OCI-LY7 (cell line): Measurements from ENCODE around the gene SLC30A9. TPM values are rescaled to one million over a fixed set of nuclear protein-coding genes. Genes with fewer than 3 reads are reported as not detected.

Source experiments
- BruUV-seq: library from RNA; stranded (reverse); fragments of 400-500 nt; replicated peaks from 2 replicates; lab custom pipeline; 2021; lab: Mats Ljungman, UMichigan
- CTCF ChIA-PET: fragments of 300-600 bp; sonication (Branson Sonifier 250); formaldehyde crosslinking; loops from one replicate; lab custom pipeline; 2022; ENCODE audit warnings: antibody characterized with exemption; ENCODE audit not compliant: unreplicated experiment; lab: Charles Lee
- POLR2A ChIA-PET: fragments of 300-600 bp; sonication (Branson Sonifier 250); formaldehyde crosslinking; loops from one replicate; lab custom pipeline; 2022; ENCODE audit warnings: antibody characterized with exemption; lab: Charles Lee
- DNase-seq: peaks from one replicate; pipeline ENCODE4 v3.0.0-alpha.2; 2015; ENCODE audit warnings: low spot score
- H2AFZ ChIP-seq: fragments of 200-600 bp; sonication (generic), shearing (Covaris generic); 2 replicates; pipeline ENCODE4 v1.6.1; 2014; ENCODE audit warnings: mild to moderate bottlenecking, antibody characterized with exemption, low read length, moderate library complexity
- H3K27ac ChIP-seq: fragments of 200-600 bp; sonication (generic); 2 replicates; pipeline ENCODE4 v1.5.1; 2014; ENCODE audit warnings: mixed run types, low read depth, mild to moderate bottlenecking, moderate library complexity, low read length, inconsistent platforms; ENCODE audit not compliant: poor library complexity, severe bottlenecking
- H3K36me3 ChIP-seq: fragments of 200-600 bp; sonication (generic); 2 replicates; pipeline ENCODE4 v1.6.1; 2014; ENCODE audit warnings: mild to moderate bottlenecking, antibody characterized with exemption, low read length, moderate library complexity, mixed read lengths; ENCODE audit not compliant: insufficient read depth
- H3K4me1 ChIP-seq: fragments of 200-600 bp; sonication (generic); 2 replicates; pipeline ENCODE4 v1.5.1; 2014; ENCODE audit warnings: mild to moderate bottlenecking, low read length; ENCODE audit not compliant: insufficient read depth, poor library complexity, severe bottlenecking
- H3K4me2 ChIP-seq: fragments of 200-600 bp; sonication (generic); 2 replicates; pipeline ENCODE4 v1.6.1; 2014; ENCODE audit warnings: mild to moderate bottlenecking, low read length
- H3K4me3 ChIP-seq: fragments of 200-600 bp; sonication (generic); 2 replicates; pipeline ENCODE4 v1.5.1; 2014; ENCODE audit warnings: mild to moderate bottlenecking, low read depth, low read length; ENCODE audit not compliant: poor library complexity, severe bottlenecking
- H3K79me2 ChIP-seq: fragments of 200-600 bp; sonication (generic); 2 replicates; pipeline ENCODE4 v1.6.1; 2016; ENCODE audit warnings: low read depth, mild to moderate bottlenecking, low read length, moderate library complexity, mixed read lengths; ENCODE audit not compliant: insufficient read depth
- H3K9me2 ChIP-seq: fragments of 200-600 bp; sonication (generic); 2 replicates; pipeline ENCODE4 v1.6.1; 2016; ENCODE audit warnings: mild to moderate bottlenecking, low read length, mixed read lengths; ENCODE audit not compliant: insufficient read depth
- H3K9me3 ChIP-seq: fragments of 200-600 bp; sonication (generic); 2 replicates; pipeline ENCODE4 v1.6.1; 2014; ENCODE audit warnings: mild to moderate bottlenecking, mixed run types, low read length, mixed read lengths
- H4K20me1 ChIP-seq: fragments of 200-600 bp; sonication (generic); 2 replicates; pipeline ENCODE4 v1.6.1; 2014; ENCODE audit warnings: mild to moderate bottlenecking, antibody characterized with exemption, low read length, moderate library complexity, mixed read lengths; ENCODE audit not compliant: insufficient read depth
- CTCF ChIP-seq: fragments of 200-600 bp; sonication (generic); conservative IDR thresholded peaks from 2 replicates; pipeline ENCODE4 v1.5.1; 2014; ENCODE audit warnings: mild to moderate bottlenecking, antibody characterized with exemption, low read length, moderate library complexity, mixed read lengths
- EZH2phosphoT487 ChIP-seq: fragments of 200-600 bp; sonication (generic); IDR thresholded peaks from 2 replicates; pipeline ENCODE4 v1.6.1; 2018; ENCODE audit warnings: low read depth, borderline replicate concordance, mild to moderate bottlenecking, mixed run types, antibody characterized with exemption, low read length, moderate library complexity, mixed read lengths
- intact Hi-C: fragments of 100-400 bp; cut with micrococcal nuclease; formaldehyde crosslinking; loops from one replicate; pipeline ENCODE4 v1.10.0; 2022; ENCODE audit not compliant: unreplicated experiment
- total RNA-seq, 2 experiments: library from RNA; depleted of rRNA in 1 of 2; stranded (reverse); fragments of >200 nt in 1 of 2; shearing (Covaris generic) in 1 of 2; gene quantifications; 2 replicates each; pipeline ENCODE4 v1.2.3, GENCODE V29; 2014 to 2022

SLC30A9 gene
- total RNA-seq, 2 experiments from 2014 or later = 33.8 to 40.8 TPM

GRCh38 chr4:41976775-41977516 lies 13.4 kb upstream of the SLC30A9 start:
- no peaks in the 10 kb centered on the region for H3K79me2 ChIP-seq
- no peaks in the 10 kb centered on the region for H3K4me1 ChIP-seq
- POLR2A ChIA-PET = interaction anchor here (0.6 to 2.9 kb wide), 4 partner anchors 10 to 807 kb away, joined by 3 to 9 read pairs (median 3); no protein-coding TSS in a partner anchor
- H3K36me3 ChIP-seq = no peaks in the 10 kb centered on the region
- H2AFZ ChIP-seq = no peak overlapping the region
- H3K9me2 ChIP-seq = no peaks in the 10 kb centered on the region
- BruUV-seq = no TSS peak
- no peak overlapping the region for H3K4me2 ChIP-seq
- H4K20me1 ChIP-seq = no peaks in the 10 kb centered on the region
- H3K9me3 ChIP-seq = no peaks in the 10 kb centered on the region
- no peak for DNase-seq
- no peak overlapping the region for H3K4me3 ChIP-seq
- CTCF ChIA-PET = no interaction called here
- intact Hi-C loops = no loop called here
- H3K27ac ChIP-seq = no peak overlapping the region
- TF ChIP-seq CTCF = no peak
- TF ChIP-seq EZH2phosphoT487 = no peak

DNA sequence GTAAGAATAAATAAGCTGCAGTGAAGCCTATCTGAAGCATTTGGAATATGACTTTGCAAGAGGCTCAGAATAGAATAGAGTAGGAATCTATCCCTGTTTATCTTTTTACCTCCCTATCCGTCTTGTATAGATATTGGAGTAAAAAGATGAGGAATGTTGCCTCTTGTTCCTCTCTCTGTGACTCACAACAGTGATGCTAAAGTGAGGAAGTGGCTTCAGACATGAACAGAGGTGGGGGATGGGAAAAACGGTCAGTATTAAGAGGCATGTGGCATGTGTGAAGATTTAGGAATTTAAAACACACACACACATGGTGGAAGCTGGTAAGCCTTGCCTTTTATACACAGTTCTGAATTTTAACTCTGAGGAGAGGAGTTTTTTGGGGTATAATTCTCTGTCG lies 12.6 kb upstream of the SLC30A9 start:
- no peak overlapping the region for H3K4me3 ChIP-seq
- H3K4me1 ChIP-seq = no peaks in the 10 kb centered on the region
- H3K9me3 ChIP-seq = no peaks in the 10 kb centered on the region
- no peaks in the 10 kb centered on the region for H3K36me3 ChIP-seq
- H3K27ac ChIP-seq = no peak overlapping the region
- H3K9me2 ChIP-seq = no peaks in the 10 kb centered on the region
- BruUV-seq = no TSS peak
- POLR2A ChIA-PET = interaction anchor here (0.7 to 2.9 kb wide), 2 partner anchors 11 to 24 kb away, joined by 3 to 9 read pairs; no protein-coding TSS in a partner anchor
- no peak for DNase-seq
- CTCF ChIA-PET = no interaction called here
- TF ChIP-seq EZH2phosphoT487 (no peak), CTCF (no peak)
- H3K4me2 ChIP-seq = no peak overlapping the region
- no peaks in the 10 kb centered on the region for H3K79me2 ChIP-seq
- intact Hi-C loops = no loop called here
- H2AFZ ChIP-seq = no peak overlapping the region
- no peaks in the 10 kb centered on the region for H4K20me1 ChIP-seq

GRCh38 chr4:41981456-41981855 lies 8.9 kb upstream of the SLC30A9 start, which contains the start of gene DCAF4L1:
TSS of gene DCAF4L1 (plus strand) at chr4:41981756. CDS start at chr4:41981793, 37 bp downstream.
- no peak for TF ChIP-seq EZH2phosphoT487
- no peak for TF ChIP-seq CTCF
- POLR2A ChIA-PET = no interaction called here
- no peak within 1 kb of the TSS for H3K4me3 ChIP-seq
- H3K79me2 ChIP-seq = no peaks in the 10 kb centered on the region
- no peak within 1 kb of the TSS for H2AFZ ChIP-seq
- BruUV-seq = no TSS peak
- no peak within 1 kb of the TSS for H3K27ac ChIP-seq
- H4K20me1 ChIP-seq = no peaks in the 10 kb centered on the region
- no peak within 1 kb of the TSS for H3K4me2 ChIP-seq
- intact Hi-C loops = no loop called here
- no peak for DNase-seq
- no peaks in the 10 kb centered on the region for H3K36me3 ChIP-seq
- H3K4me1 ChIP-seq = no peaks in the 10 kb centered on the region
- H3K9me3 ChIP-seq = no peaks in the 10 kb centered on the region
- CTCF ChIA-PET = no interaction called here
- no peaks in the 10 kb centered on the region for H3K9me2 ChIP-seq
